GM13977 (cell line): ENCODE data around the gene CFLAR.

Experiments
- DNase-seq: peaks from one replicate; pipeline ENCODE4 v3.0.0; 2012; ENCODE audit warnings: low spot score
- CTCF ChIP-seq: IDR thresholded peaks from 2 replicates; pipeline ENCODE4 v1.5.1; 2012; ENCODE audit warnings: mild to moderate bottlenecking, control low read depth; ENCODE audit not compliant: insufficient read depth; ENCODE audit errors: extremely low read depth, missing control alignments
- in situ Hi-C: fragments of 300-500 bp; cut with MboI; formaldehyde crosslinking; loops from one replicate; pipeline ENCODE4 v1.12.0; 2022; ENCODE audit warnings: low sequenced_read_pairs, low pct_unique_long_range_greater_than_20kb, mixed read lengths, inconsistent platforms; ENCODE audit not compliant: unreplicated experiment

CFLAR gene

GRCh38 chr2:201116115-201116958, at the start of gene CFLAR:
Gene CFLAR (plus strand): TSS chr2:201116164. CDS start chr2:201129866, 13,702 bp downstream.
- TF ChIP-seq CTCF, result no peak
- DNase-seq, result peak; percentile 81
- in situ Hi-C loops, result no loop called here

GRCh38 chr2:201070948-201071478, 45.0 kb upstream of the CFLAR start:
- in situ Hi-C loops, result loop anchor here (10.0 kb wide), 1 partner anchor 166 kb away; no protein-coding TSS in a partner anchor
- peak; percentile 18 for DNase-seq
- no peak for TF ChIP-seq CTCF

- TF ChIP-seq CTCF, result peak; percentile 40
- DNase-seq, result peak; percentile 94
- in situ Hi-C loops, result loop anchor here (10.0 kb wide), 1 partner anchor 167 kb away; no protein-coding TSS in a partner anchor
Measured at GRCh38 chr2:201071479-201072200, 44.3 kb upstream of the CFLAR start, which contains the start of the genes HYCC2 and NDUFB3. Gene HYCC2 (minus strand): TSS chr2:201071671. CDS start chr2:201024009, 47,662 bp downstream. Gene NDUFB3 (plus strand): TSS chr2:201072001. CDS start chr2:201078883, 6,882 bp downstream.

- in situ Hi-C loops, result loop anchor here (10.0 kb wide), 1 partner anchor 167 kb away; no protein-coding TSS in a partner anchor
- TF ChIP-seq CTCF, result no peak
Measured at GRCh38 chr2:201072201-201072530, 43.8 kb upstream of the CFLAR start.

GRCh38 chr2:201073071-201073470, 42.9 kb upstream of the CFLAR start:
- in situ Hi-C loops, result loop anchor here (10.0 kb wide), 1 partner anchor 168 kb away; no protein-coding TSS in a partner anchor
- TF ChIP-seq CTCF, result no peak

More at GRCh38 chr2:201072201-201072530, 43.8 kb upstream of the CFLAR start:
- DNase-seq, result no peak

GRCh38 chr2:201074996-201075395, 41.0 kb upstream of the CFLAR start:
- no peak for DNase-seq
- in situ Hi-C loops, result loop anchor here (10.0 kb wide), 1 partner anchor 170 kb away; no protein-coding TSS in a partner anchor
- TF ChIP-seq CTCF, result no peak

More at GRCh38 chr2:201073071-201073470, 42.9 kb upstream of the CFLAR start:
- no peak for DNase-seq
